Esophagus muscularis mucosa (tissue), 4 donors: Measurements from ENCODE around the gene INSYN2B. TPM values are rescaled to one million over a fixed set of nuclear protein-coding genes. Genes with fewer than 3 reads are reported as not detected.

ENCODE experiments used
- DNase-seq: peaks from one replicate; pipeline ENCODE4 v3.0.0-alpha.2; 2017; ENCODE audit errors: extremely low spot score
- H3K27ac ChIP-seq, 4 donors: fragments of 200-600 bp; sonication (generic); replicated peaks in 1 of 4; 1 replicate in 3 of 4; 2 replicates in 1 of 4; pipeline ENCODE4 v1.5.1; 2016 to 2019; ENCODE audit warnings: mild to moderate bottlenecking in 1 of 4
- H3K27me3 ChIP-seq, 4 donors: fragments of 200-600 bp; sonication (generic); one replicate each; pipeline versions ENCODE4 v1.5.1 to v1.6.0; 2016 to 2019
- H3K36me3 ChIP-seq, 4 donors: fragments of 200-600 bp; sonication (generic); one replicate each; pipeline ENCODE4 v1.5.1; 2016 to 2019
- H3K4me1 ChIP-seq, 4 donors: fragments of 200-600 bp; sonication (generic); one replicate each; pipeline ENCODE4 v1.5.1; 2016 to 2019
- H3K4me3 ChIP-seq, 4 donors: fragments of 200-600 bp; sonication (generic); 1 replicate in 2 of 4; 2 replicates in 2 of 4; pipeline ENCODE4 v1.5.1; 2016 to 2019; ENCODE audit warnings: mild to moderate bottlenecking in 4 of 4, moderate library complexity in 1 of 4
- H3K9me3 ChIP-seq, 4 donors: fragments of 200-600 bp; sonication (generic); 1 replicate in 3 of 4; 2 replicates in 1 of 4; pipeline ENCODE4 v1.5.1; 2016 to 2019
- EP300 ChIP-seq: sonication (generic); formaldehyde crosslinking; IDR thresholded peaks from one replicate; pipeline ENCODE4 v1.6.1; 2017; ENCODE audit warnings: antibody characterized with exemption
- POLR2A ChIP-seq: fragments of 450-650 bp; IDR thresholded peaks from one replicate; pipeline ENCODE4 v1.6.1; 2017; ENCODE audit warnings: antibody characterized with exemption, moderate library complexity, mild to moderate bottlenecking, low read depth
- POLR2AphosphoS5 ChIP-seq, 2 donors: sonication (generic); formaldehyde crosslinking; IDR thresholded peaks; one replicate each; pipeline ENCODE4 v1.6.1; 2017; ENCODE audit warnings: antibody characterized with exemption in 2 of 2
- WGBS: methylation state at CpG from one replicate; pipeline ENCODE4 v1.1.5; 2018; 5-methylcytosine and 5-hydroxymethylcytosine counted together
- intact Hi-C: fragments of 100-400 bp; cut with DNase I; formaldehyde crosslinking; loops from one replicate; pipeline ENCODE4 v1.15.1; 2023
- total RNA-seq, 4 donors: library from RNA; depleted of rRNA; stranded (reverse); fragments of >200 nt; gene quantifications; one replicate each; pipeline versions ENCODE4 v1.1.0 to v1.2.1, GENCODE V29; 2016
- TF ChIP-seq, protein P1 (sequence below), 3 experiments: fragments of 200-600 bp in 2 of 3; fragments of 450-650 bp in 1 of 3; sonication (generic) in 2 of 3; IDR thresholded peaks; one replicate each; pipeline ENCODE4 v1.5.1; 2017 to 2019; ENCODE audit warnings: antibody characterized with exemption in 3 of 3, mild to moderate bottlenecking in 2 of 3, moderate library complexity in 1 of 3

The INSYN2B gene
- total RNA-seq, 4 donors from 2014 or later = not detected

DNA sequence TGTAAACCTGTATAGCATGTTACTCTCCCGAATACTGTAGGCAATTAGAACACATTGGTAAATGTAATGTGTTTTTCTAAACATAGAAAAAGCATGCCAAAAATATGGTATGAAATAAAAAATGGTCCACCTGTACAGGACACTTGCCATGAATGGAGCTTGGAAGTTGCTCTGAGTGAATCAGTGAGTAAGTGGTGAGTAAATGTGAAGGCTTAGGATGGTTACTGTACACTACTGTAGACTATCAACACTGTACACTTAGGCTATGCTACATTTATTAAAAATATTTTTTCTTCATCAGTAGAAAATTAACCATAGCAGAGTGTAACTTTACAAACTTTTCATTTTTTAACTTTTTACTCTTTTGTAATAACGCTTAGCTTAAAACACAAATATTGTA, 41.9 kb downstream of the INSYN2B start:
- no peaks in the 10 kb centered on the region for H3K4me1 ChIP-seq
- peaks cover 0 to 21% (median 0%) of the 10 kb centered on the region in 4 donors for H3K27me3 ChIP-seq
- no peak overlapping the region for H3K27ac ChIP-seq
- 88% methylated on average over 2 of the region's 2 CpGs for WGBS
- TF ChIP-seq POLR2AphosphoS5 (IDR thresholded peaks at IDR 0.05) (no peak), EP300 (no peak), POLR2A (no peak)
- TF ChIP-seq, protein P1, sequence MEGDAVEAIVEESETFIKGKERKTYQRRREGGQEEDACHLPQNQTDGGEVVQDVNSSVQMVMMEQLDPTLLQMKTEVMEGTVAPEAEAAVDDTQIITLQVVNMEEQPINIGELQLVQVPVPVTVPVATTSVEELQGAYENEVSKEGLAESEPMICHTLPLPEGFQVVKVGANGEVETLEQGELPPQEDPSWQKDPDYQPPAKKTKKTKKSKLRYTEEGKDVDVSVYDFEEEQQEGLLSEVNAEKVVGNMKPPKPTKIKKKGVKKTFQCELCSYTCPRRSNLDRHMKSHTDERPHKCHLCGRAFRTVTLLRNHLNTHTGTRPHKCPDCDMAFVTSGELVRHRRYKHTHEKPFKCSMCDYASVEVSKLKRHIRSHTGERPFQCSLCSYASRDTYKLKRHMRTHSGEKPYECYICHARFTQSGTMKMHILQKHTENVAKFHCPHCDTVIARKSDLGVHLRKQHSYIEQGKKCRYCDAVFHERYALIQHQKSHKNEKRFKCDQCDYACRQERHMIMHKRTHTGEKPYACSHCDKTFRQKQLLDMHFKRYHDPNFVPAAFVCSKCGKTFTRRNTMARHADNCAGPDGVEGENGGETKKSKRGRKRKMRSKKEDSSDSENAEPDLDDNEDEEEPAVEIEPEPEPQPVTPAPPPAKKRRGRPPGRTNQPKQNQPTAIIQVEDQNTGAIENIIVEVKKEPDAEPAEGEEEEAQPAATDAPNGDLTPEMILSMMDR (IDR thresholded peaks at IDR 0.05) = no peak
- H3K9me3 ChIP-seq = no peaks in the 10 kb centered on the region
- no peaks in the 10 kb centered on the region for H3K36me3 ChIP-seq
- no peak for DNase-seq
- no peak overlapping the region for H3K4me3 ChIP-seq
- intact Hi-C loops = no loop called here

DNA sequence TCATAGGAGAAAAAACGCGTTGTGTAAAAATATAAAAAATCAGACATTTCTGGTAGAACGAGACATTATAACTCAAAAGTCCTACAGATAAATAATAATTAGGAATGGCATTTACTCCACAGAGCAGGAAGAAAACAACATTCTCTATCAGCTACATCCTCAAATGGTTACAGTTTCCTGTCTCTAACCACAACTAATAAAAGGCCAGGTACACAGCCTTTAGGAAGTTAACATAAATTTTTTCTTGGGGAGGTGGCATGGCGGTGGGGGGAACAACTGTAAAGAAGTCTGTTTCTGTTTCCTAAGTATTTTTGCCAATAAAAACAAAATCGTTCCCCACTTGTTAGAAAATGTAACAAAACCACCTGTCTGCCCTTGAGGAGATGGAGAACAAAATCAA, 44.5 kb downstream of the INSYN2B start:
- H3K9me3 ChIP-seq = no peaks in the 10 kb centered on the region
- TF ChIP-seq POLR2AphosphoS5 (IDR thresholded peaks at IDR 0.05) = no peak
- no peak for TF ChIP-seq POLR2A
- no peak for TF ChIP-seq EP300
- TF ChIP-seq, protein P1 (IDR thresholded peaks at IDR 0.05) = no peak
- intact Hi-C loops = no loop called here
- peaks cover 0 to 26% (median 0%) of the 10 kb centered on the region in 4 donors for H3K27me3 ChIP-seq
- no peak for DNase-seq
- no peaks in the 10 kb centered on the region for H3K36me3 ChIP-seq
- WGBS = 67% methylated on average over 5 of the region's 5 CpGs
- H3K4me1 ChIP-seq = no peaks in the 10 kb centered on the region
- H3K27ac ChIP-seq = no peak overlapping the region
- H3K4me3 ChIP-seq = no peak overlapping the region

- no peaks in the 10 kb centered on the region for H3K4me1 ChIP-seq
- no peaks in the 10 kb centered on the region for H3K9me3 ChIP-seq
- no peak overlapping the region for H3K27ac ChIP-seq
- peaks cover 0 to 24% (median 0%) of the 10 kb centered on the region in 4 donors for H3K27me3 ChIP-seq
- intact Hi-C loops = no loop called here
- WGBS = 75% methylated on average over 7 of the region's 7 CpGs
- no peak overlapping the region for H3K4me3 ChIP-seq
- no peaks in the 10 kb centered on the region for H3K36me3 ChIP-seq
- DNase-seq = no peak
- no peak for TF ChIP-seq POLR2A
- TF ChIP-seq POLR2AphosphoS5 (IDR thresholded peaks at IDR 0.05) = no peak
- TF ChIP-seq, protein P1 (IDR thresholded peaks at IDR 0.05) = no peak
- no peak for TF ChIP-seq EP300
These were observed 45.3 kb downstream of the INSYN2B start for GRCh38 chr5:169934990-169935389.

- intact Hi-C loops = no loop called here
- DNase-seq = no peak
- no peaks in the 10 kb centered on the region for H3K36me3 ChIP-seq
- TF ChIP-seq POLR2AphosphoS5 (IDR thresholded peaks at IDR 0.05) (no peak), POLR2A (no peak), EP300 (no peak)
- TF ChIP-seq, protein P1 (IDR thresholded peaks at IDR 0.05) = no peak
- WGBS = 44% methylated on average over 7 of the region's 7 CpGs
- H3K27me3 ChIP-seq = peaks cover 0 to 24% (median 0%) of the 10 kb centered on the region in 4 donors
- no peak overlapping the region for H3K4me3 ChIP-seq
- no peak overlapping the region for H3K27ac ChIP-seq
- no peaks in the 10 kb centered on the region for H3K4me1 ChIP-seq
- H3K9me3 ChIP-seq = no peaks in the 10 kb centered on the region
These were observed 46.7 kb downstream of the INSYN2B start for GRCh38 chr5:169933616-169934015.

- Histone ChIP-seq H3K4me1 (no peaks in the 10 kb centered on the region), H3K36me3 (no peaks in the 10 kb centered on the region), H3K4me3 (no peak overlapping the region), H3K27me3 (peaks cover 0 to 24% (median 0%) of the 10 kb centered on the region in 4 donors), H3K9me3 (no peaks in the 10 kb centered on the region), H3K27ac (no peak overlapping the region)
- 8% methylated on average over 1 of the region's 1 CpG for WGBS
- no peak for TF ChIP-seq EP300
- TF ChIP-seq POLR2AphosphoS5 (IDR thresholded peaks at IDR 0.05) = no peak
- TF ChIP-seq POLR2A = no peak
- TF ChIP-seq, protein P1 (IDR thresholded peaks at IDR 0.05) = no peak
- no peak for DNase-seq
- intact Hi-C loops = no loop called here
These were observed 47.2 kb downstream of the INSYN2B start for GRCh38 chr5:169933127-169933526.
